ENCODE data around the gene ZFYVE28.

Gene ZFYVE28

DNA sequence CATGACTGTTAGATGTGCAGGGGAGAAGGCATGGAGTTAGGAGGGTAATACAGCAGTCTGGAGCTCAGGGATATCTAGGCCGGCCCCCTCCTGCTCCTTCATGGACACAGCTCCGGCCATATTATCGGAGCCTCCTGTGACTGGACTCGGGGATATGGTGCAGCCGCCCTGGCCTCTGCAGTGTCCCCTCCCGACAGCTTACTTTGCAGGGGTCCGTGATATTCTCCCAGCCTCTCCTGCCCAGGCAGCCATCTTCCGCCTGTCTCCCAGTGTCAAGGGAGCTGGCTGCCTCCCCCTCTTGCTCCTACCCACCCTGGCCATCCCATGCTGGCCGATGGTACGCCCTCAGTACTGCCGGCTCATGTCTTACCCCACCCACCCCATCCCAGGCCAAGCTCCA lies 30.6 kb upstream of the ZFYVE28 start:
- peak in 3 of 10 donors; percentile 10 to 65 (median 39) for DNase-seq
- intact Hi-C loops (cut with DNase I), result no loop called here

- intact Hi-C loops (cut with DNase I), result no loop called here
- DNase-seq, result peak in 3 of 10 donors; percentile 46 to 66 (median 52)
Observed at GRCh38 chr4:2448589-2448988, 30.1 kb upstream of the ZFYVE28 start.

DNA sequence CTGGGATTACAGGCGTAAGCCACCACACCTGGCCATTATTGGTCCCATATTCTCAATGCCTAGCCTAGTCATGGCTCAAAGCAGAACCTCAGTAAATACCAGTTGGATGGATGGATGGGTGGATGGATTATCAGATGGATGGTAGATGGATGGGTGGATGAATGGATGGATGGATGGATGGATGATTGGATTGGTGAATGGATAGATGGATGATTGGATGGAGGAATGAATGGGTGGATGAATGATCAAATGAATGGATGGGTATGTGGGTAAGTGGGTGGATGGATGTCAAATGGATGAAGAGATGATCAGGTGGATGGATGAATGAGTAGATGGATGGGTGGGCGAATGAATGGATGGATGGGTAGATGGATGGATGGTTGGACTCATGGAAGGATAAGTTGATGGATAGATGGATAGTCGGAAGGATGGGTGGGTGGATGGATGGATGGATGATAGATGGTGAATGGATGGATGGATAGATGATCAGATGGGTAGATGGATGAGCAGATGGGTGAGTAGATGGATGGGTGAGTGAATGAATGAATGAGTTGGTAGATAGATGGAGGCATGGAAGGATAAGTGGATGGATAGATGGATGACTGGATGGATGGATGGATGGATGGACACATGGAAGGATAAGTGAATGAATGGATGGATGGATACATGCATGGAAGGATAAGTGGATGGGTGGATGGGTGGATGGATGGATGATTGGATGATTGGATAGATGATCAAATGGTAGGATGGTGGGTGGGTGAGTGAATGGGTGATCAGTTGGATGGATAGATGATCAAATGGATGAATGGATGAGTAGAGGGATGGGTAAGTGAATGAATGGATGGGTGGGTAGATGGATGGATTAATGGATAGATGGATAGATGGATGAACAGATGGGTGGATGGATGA lies 28.5 kb upstream of the ZFYVE28 start:
- DNase-seq, result no peak
- intact Hi-C loops (cut with DNase I), result no loop called here

DNA sequence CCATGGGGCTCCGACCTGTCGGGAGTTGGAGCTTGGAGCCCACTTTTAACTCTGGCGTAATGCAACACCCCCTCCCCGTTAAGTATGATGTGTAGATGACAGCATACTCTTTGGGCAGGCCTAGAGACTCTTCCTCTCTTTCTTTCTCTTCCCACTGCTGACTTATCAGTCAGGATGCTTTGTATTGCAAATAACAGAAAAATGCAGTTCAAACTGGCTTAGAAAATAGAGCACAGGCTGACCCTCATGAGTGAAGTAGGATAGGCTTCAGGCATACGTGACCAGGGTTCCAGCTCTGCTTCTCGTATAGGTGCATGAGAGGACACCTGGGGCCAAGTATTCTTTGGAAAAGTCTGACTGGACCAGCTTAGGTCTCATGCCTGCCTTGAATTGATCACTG lies 27.1 kb upstream of the ZFYVE28 start:
- intact Hi-C loops (cut with DNase I), result no loop called here
- DNase-seq, result no peak

- peak in 2 of 10 donors; percentile 25 to 62 for DNase-seq
- intact Hi-C loops (cut with DNase I), result no loop called here
Observed at GRCh38 chr4:2445130-2445529, 26.7 kb upstream of the ZFYVE28 start.

GRCh38 chr4:2443956-2444740 lies 25.7 kb upstream of the ZFYVE28 start:
- intact Hi-C loops (cut with DNase I), result no loop called here
- DNase-seq, result peak in 2 of 10 donors; percentile 42 to 69

DNA sequence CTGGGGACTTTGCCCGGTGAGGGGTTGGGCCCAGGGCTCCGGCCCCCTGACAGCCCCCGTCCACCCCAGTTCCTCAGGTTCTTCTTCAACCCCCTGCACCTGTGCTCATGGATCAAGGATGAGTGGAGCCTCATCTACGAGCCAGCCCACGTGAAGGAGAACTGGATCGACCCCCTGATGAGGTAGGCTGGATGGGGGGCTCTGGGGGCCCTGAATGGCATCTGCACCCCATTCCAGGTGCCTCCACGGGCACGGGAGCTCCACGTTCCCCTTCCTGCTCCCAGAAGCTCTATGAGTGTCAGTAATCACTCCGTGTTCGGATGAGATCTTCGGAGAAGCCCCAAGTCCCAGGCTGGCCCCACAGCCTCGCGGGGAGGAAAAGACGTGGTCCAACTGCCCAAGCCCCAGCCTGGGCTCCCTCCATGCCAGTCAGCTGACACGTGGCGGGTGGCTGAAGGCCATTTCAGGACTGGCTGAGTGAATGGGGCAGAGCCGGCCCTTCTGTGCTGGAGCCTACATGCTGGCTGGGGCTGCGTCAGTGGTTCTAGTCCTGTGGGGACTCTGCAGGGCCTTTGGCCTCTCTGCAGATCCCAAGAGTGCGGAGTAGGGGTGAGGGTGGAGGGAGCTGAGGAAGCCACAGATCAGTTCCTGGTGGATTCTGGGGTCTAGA lies 24.8 kb upstream of the ZFYVE28 start:
- DNase-seq, result peak in 2 of 10 donors; percentile 57 to 67
- intact Hi-C loops (cut with DNase I), result no loop called here

GRCh38 chr4:2442175-2442993 lies 23.9 kb upstream of the ZFYVE28 start:
- DNase-seq, result peak in 2 of 10 donors; percentile 35 to 55
- intact Hi-C loops (cut with DNase I), result no loop called here

GRCh38 chr4:2441393-2442174 lies 23.1 kb upstream of the ZFYVE28 start:
- intact Hi-C loops (cut with DNase I), result no loop called here
- DNase-seq, result peak in 3 of 10 donors; percentile 29 to 86 (median 67)

- DNase-seq, result peak in 3 of 10 donors; percentile 70 to 84 (median 78)
- intact Hi-C loops (cut with DNase I), result no loop called here
Observed at GRCh38 chr4:2438822-2439718, 20.6 kb upstream of the ZFYVE28 start.

DNA sequence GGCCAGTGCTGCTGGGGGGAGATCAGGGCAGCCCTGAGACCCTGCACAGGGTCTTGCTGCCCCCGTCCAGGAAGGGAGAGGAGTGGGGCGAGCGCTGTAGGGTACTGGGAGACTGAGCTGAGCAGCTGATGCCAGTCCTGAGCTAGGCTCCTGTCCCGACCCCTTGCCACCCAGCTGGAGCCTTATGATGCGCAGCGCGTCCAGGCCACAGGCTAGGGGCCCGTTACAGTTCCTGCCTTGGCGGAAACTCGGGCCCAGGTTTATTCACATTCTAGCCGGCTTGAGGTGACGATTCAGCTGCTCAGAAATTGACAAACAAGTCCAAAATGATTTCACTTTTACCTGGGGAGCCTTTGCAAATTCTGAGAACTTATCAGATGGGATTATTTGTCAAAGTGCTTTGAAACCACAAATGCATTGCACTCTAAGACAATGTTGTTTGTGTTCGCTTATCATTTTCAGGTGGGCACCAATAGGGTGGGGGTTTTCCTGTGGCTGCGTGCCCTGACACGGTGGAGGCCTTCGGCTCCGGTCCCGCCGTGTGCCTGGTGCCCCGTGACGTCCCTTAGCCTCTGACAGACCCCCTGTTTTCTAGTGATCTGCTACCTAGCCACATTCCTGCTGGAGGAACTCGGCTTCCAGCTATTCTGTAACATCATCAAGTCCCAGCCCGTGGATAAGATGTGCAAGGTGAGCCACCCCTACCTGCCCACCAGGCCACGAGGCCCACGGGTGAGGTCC lies 19.2 kb upstream of the ZFYVE28 start:
- peak in 3 of 10 donors; percentile 4 to 79 (median 67) for DNase-seq
- intact Hi-C loops (cut with DNase I), result no loop called here

- DNase-seq, result peak in 3 of 10 donors; percentile 57 to 72 (median 57)
- intact Hi-C loops (cut with DNase I), result no loop called here
Observed at GRCh38 chr4:2436761-2437474, 18.5 kb upstream of the ZFYVE28 start.

GRCh38 chr4:2436301-2436700 lies 17.9 kb upstream of the ZFYVE28 start:
- DNase-seq, result peak in 9 of 10 donors; percentile 56 to 93 (median 62)
- intact Hi-C loops (cut with DNase I), result no loop called here

DNA sequence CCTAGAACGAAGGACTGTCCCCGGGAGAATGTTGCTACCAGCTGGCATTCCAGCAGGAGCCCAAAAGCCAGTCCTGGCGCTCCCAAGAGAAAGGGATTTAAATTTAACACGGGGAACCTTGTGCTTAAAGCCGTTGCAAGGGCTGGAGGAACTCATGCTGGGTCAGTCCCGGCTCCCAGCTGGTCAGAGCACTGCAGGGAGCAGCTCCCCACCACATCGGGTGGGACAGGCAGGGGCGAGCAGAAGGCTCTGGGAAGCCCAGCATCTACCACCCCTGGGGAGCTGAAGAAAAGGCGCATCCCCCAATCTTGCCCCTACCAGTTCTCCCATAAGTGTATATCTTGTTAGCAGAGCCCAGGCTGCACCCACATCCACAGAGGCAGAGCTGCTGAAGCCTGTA lies 16.0 kb upstream of the ZFYVE28 start:
- intact Hi-C loops (cut with DNase I), result no loop called here

DNA sequence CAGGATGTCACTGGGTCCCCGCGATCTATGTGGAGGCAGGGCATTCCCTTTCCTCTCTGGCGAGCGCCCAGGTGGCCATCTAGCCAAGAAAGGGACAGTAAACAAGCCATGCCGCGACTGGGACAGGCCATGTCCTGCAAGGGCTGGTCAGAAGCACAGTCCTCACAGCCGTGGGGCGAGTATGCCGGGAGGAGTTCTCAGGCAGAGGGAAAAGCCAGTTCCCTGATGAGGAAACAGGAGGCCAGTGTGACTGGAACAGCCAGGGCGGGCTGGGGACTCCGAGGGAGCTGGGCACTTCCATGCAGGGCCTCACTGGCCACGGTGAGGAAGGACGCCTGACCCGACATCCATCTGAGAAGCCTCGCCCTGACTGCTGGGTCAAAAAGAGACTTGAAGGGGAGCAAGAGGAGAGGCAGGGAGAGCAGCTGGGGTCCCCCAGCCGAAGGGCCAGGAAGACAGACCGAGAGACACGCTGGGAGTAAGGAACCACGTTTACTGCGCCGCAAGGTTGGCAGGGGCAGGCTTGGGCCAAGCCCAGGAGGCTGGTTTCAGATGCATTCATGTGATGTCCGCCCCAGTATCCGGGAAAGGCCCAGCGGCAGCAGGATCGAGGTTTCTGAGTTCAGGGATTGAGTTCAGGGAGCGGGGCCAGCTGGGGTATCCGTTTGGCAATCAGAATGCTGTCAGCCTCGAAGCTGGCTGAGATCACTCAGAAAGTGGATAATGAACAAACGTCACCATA lies 15.3 kb upstream of the ZFYVE28 start:
- intact Hi-C loops (cut with DNase I), result no loop called here
- DNase-seq, result peak in 5 of 10 donors; percentile 53 to 88 (median 69)

More for the DNA sequence above, 16.0 kb upstream of the ZFYVE28 start:
- peak in 3 of 10 donors; percentile 16 to 75 (median 37) for DNase-seq

DNA sequence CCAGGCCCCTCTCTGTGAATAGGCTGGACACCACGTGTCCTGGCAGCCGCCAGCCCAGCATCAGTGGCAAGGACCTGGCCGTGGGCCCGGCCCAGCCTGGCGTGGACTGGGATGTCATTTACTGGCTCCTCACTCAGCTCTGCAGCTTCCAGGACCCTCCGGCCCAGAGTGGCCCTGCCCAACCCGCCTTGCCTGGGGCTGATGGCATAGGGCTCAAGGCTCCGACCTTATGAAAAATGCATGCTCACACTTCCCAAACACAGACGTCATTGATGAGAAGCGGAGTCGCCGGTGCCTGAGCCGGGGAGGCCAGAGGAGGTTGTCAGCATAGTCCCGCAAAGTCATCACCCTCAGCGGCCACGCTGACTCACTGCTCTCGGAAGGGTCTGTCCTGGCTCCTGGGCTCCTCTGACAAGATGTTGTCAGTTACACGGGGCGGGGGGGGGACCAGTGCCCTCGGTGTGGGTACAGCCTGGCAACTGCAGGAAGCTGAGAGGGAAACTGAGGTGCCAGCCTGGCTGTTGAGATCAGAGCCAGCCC lies 14.6 kb upstream of the ZFYVE28 start:
- DNase-seq, result peak; percentile 68 to 96 (median 82)
- intact Hi-C loops (cut with DNase I), result no loop called here

Data from posterior cingulate gyrus (tissue), 11 donors.